ENCODE data around the gene NRF1.

- no peak for TF ChIP-seq SMC3 (IDR thresholded peaks at IDR 0.05; ENCODE audit: borderline replicate concordance, low read length)
- TF ChIP-seq EZH2 (IDR thresholded peaks at IDR 0.05; ENCODE audit: borderline replicate concordance, control insufficient read depth, low read depth, low read length): no peak
- no peak for TF ChIP-seq YBX1 (IDR thresholded peaks at IDR 0.05)
- TF ChIP-seq, protein P1, sequence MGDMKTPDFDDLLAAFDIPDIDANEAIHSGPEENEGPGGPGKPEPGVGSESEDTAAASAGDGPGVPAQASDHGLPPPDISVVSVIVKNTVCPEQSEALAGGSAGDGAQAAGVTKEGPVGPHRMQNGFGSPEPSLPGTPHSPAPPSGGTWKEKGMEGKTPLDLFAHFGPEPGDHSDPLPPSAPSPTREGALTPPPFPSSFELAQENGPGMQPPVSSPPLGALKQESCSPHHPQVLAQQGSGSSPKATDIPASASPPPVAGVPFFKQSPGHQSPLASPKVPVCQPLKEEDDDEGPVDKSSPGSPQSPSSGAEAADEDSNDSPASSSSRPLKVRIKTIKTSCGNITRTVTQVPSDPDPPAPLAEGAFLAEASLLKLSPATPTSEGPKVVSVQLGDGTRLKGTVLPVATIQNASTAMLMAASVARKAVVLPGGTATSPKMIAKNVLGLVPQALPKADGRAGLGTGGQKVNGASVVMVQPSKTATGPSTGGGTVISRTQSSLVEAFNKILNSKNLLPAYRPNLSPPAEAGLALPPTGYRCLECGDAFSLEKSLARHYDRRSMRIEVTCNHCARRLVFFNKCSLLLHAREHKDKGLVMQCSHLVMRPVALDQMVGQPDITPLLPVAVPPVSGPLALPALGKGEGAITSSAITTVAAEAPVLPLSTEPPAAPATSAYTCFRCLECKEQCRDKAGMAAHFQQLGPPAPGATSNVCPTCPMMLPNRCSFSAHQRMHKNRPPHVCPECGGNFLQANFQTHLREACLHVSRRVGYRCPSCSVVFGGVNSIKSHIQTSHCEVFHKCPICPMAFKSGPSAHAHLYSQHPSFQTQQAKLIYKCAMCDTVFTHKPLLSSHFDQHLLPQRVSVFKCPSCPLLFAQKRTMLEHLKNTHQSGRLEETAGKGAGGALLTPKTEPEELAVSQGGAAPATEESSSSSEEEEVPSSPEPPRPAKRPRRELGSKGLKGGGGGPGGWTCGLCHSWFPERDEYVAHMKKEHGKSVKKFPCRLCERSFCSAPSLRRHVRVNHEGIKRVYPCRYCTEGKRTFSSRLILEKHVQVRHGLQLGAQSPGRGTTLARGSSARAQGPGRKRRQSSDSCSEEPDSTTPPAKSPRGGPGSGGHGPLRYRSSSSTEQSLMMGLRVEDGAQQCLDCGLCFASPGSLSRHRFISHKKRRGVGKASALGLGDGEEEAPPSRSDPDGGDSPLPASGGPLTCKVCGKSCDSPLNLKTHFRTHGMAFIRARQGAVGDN (IDR thresholded peaks at IDR 0.05): no peak
- TF ChIP-seq POLR2AphosphoS5 (IDR thresholded peaks at IDR 0.05; ENCODE audit: low read length): no peak
- no peak for TF ChIP-seq TCF12 (IDR thresholded peaks at IDR 0.05; ENCODE audit: low read depth, low read length)
- no peak for TF ChIP-seq ELK1 (IDR thresholded peaks at IDR 0.05; ENCODE audit: low read depth, low read length)
- no peak for TF ChIP-seq POU2F2 (IDR thresholded peaks at IDR 0.05; ENCODE audit: borderline replicate concordance, low read depth, low read length)
- no peak for TF ChIP-seq EP300 (IDR thresholded peaks at IDR 0.05; ENCODE audit: borderline replicate concordance in 1 of 2, control insufficient read depth in 1 of 2, low read depth in 2 of 2, low read length in 2 of 2)
Measured at GRCh38 chr7:129798616-129799349, 187.3 kb downstream of the NRF1 start.
